ENCODE results near the gene TEX11.

DNA sequence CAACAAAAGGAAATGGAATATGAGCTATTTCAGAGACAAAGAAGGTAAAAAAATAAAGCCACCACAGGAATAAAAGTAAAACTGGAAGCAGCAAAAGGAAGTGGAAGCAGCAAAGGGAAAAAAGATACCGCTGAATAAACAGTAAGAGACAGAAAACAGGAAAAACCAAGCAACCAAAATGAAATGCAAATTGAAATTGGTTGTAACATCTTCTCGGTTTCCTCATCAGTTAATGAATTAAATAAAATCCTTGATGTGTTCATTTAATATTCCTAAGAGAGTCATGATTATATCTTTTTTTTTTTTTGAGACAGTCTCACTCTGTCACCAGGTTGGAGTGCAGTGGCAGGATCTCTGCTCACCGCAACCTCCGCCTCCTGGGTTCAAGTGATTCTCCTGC is 331.1 kb downstream of the TEX11 start:
- TF ChIP-seq, protein P1, sequence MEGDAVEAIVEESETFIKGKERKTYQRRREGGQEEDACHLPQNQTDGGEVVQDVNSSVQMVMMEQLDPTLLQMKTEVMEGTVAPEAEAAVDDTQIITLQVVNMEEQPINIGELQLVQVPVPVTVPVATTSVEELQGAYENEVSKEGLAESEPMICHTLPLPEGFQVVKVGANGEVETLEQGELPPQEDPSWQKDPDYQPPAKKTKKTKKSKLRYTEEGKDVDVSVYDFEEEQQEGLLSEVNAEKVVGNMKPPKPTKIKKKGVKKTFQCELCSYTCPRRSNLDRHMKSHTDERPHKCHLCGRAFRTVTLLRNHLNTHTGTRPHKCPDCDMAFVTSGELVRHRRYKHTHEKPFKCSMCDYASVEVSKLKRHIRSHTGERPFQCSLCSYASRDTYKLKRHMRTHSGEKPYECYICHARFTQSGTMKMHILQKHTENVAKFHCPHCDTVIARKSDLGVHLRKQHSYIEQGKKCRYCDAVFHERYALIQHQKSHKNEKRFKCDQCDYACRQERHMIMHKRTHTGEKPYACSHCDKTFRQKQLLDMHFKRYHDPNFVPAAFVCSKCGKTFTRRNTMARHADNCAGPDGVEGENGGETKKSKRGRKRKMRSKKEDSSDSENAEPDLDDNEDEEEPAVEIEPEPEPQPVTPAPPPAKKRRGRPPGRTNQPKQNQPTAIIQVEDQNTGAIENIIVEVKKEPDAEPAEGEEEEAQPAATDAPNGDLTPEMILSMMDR (IDR thresholded peaks at IDR 0.05; ENCODE audit: low read depth, low read length): no peak
- TF ChIP-seq, protein P2, sequence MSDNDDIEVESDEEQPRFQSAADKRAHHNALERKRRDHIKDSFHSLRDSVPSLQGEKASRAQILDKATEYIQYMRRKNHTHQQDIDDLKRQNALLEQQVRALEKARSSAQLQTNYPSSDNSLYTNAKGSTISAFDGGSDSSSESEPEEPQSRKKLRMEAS (IDR thresholded peaks at IDR 0.05; ENCODE audit: low read depth, low read length): no peak
- no peak for TF ChIP-seq POLR2A (IDR thresholded peaks at IDR 0.05; ENCODE audit: extremely low read depth, insufficient read length)

Data from NB4 (cell line).